K562 (cell line): Measurements from ENCODE around the gene ATXN10. TPM values are rescaled to one million over a fixed set of nuclear protein-coding genes. Genes with fewer than 3 reads are reported as not detected.

Experiments used
- ATAC-seq: fragments of 200-7000 bp; cut with Tn5 transposase; 3 replicates; pipeline ENCODE4 v1.9.1; 2020; ENCODE audit warnings: moderate library complexity
- BruUV-seq: library from RNA; stranded (reverse); fragments of 400-500 nt; replicated peaks from 2 replicates; lab custom pipeline; 2021; lab: Mats Ljungman, UMichigan
- CTCF ChIA-PET: fragments of 300-600 bp; formaldehyde crosslinking; extraction: SDS; loops from one replicate; lab custom pipeline; 2021; ENCODE audit warnings: low intra/inter-chr PET ratio; lab: Yijun Ruan, JAX
- POLR2A ChIA-PET: fragments of 300-600, 350-650 bp; sonication (Branson Sonifier 250); formaldehyde crosslinking; extraction: SDS; loops from one replicate; lab custom pipeline; 2021; ENCODE audit warnings: antibody characterized with exemption, inconsistent platforms; lab: Yijun Ruan, JAX
- DNase-seq, 4 experiments: peaks; one replicate each; pipeline versions ENCODE4 v3.0.0 to v3.0.0-alpha.2; 2011 to 2018; ENCODE audit warnings: low spot score in 3 of 4, mixed read lengths in 3 of 4; ENCODE audit errors: extremely low read depth in 1 of 4
- FAIRE-seq: peaks from 2 replicates; lab custom pipeline; 2011; peaks lifted over from hg19 to GRCh38; lab: Jason Lieb, UNC
- H2AFZ ChIP-seq: 2 replicates; pipeline ENCODE4 v1.6.0; 2011; ENCODE audit warnings: low read depth, low read length, control low read depth, inconsistent platforms
- H3K27ac ChIP-seq: fragments of 200-600 bp; 3 replicates; pipeline ENCODE4 v1.8.0; 2011; ENCODE audit warnings: low read depth, mild to moderate bottlenecking, control low read depth, inconsistent platforms, low read length, moderate library complexity, mixed read lengths; ENCODE audit errors: extremely low read depth
- H3K27me3 ChIP-seq, 2 experiments: fragments of 300-600 bp in 1 of 2; 2 replicates in 1 of 2; 3 replicates in 1 of 2; pipeline versions ENCODE4 v1.6.0 to v1.8.0; 2011; ENCODE audit warnings: inconsistent platforms in 2 of 2, low read length in 2 of 2, mild to moderate bottlenecking in 1 of 2, mixed read lengths in 1 of 2, moderate library complexity in 1 of 2; ENCODE audit not compliant: control insufficient read depth in 2 of 2, insufficient read depth in 2 of 2
- H3K36me3 ChIP-seq: fragments of 300-600 bp; 3 replicates; pipeline ENCODE4 v1.8.0; 2011; ENCODE audit warnings: mild to moderate bottlenecking, low read length, inconsistent platforms; ENCODE audit not compliant: control insufficient read depth, insufficient read depth
- H3K4me1 ChIP-seq, 2 experiments: fragments of 200-600 bp in 1 of 2; replicated peaks in 1 of 2; 2 replicates in 1 of 2; 3 replicates in 1 of 2; pipeline versions ENCODE4 v1.5.1 to v1.8.0; 2011; ENCODE audit warnings: inconsistent platforms in 2 of 2, low read length in 2 of 2, mild to moderate bottlenecking in 1 of 2, mixed read lengths in 1 of 2, moderate library complexity in 1 of 2; ENCODE audit not compliant: control insufficient read depth in 2 of 2, insufficient read depth in 2 of 2
- H3K4me2 ChIP-seq: 2 replicates; pipeline ENCODE4 v1.6.1; 2011; ENCODE audit warnings: low read length, control low read depth, inconsistent platforms, mixed read lengths; ENCODE audit not compliant: insufficient read depth
- H3K4me3 ChIP-seq: fragments of 200-600 bp; sonication (generic), shearing (Covaris generic); 2 replicates; pipeline ENCODE4 v1.5.1; 2016; ENCODE audit warnings: control low read depth, inconsistent platforms
- H3K79me2 ChIP-seq: fragments of 200-600 bp; 3 replicates; pipeline ENCODE4 v1.8.0; 2011; ENCODE audit warnings: low read length, inconsistent platforms; ENCODE audit not compliant: control insufficient read depth, insufficient read depth
- H3K9ac ChIP-seq, 2 experiments: 2 replicates each; pipeline versions ENCODE4 v1.6.0 to v1.6.1; 2011; ENCODE audit warnings: low read depth in 2 of 2, low read length in 2 of 2, control low read depth in 1 of 2, inconsistent platforms in 1 of 2, mild to moderate bottlenecking in 1 of 2, mixed read lengths in 1 of 2; ENCODE audit not compliant: insufficient read depth in 1 of 2
- H3K9me1 ChIP-seq: one replicate; pipeline ENCODE4 v1.6.0; 2011; ENCODE audit warnings: inconsistent platforms, mild to moderate bottlenecking, low read length, moderate library complexity; ENCODE audit not compliant: control insufficient read depth, insufficient read depth
- H3K9me3 ChIP-seq: replicated peaks from 2 replicates; pipeline ENCODE4 v1.5.1; 2011; ENCODE audit warnings: low read depth, low read length, inconsistent platforms; ENCODE audit not compliant: control insufficient read depth, insufficient read depth
- H4K20me1 ChIP-seq: replicated peaks from 2 replicates; pipeline ENCODE4 v1.6.1; 2011; ENCODE audit warnings: low read length, inconsistent platforms, mixed read lengths; ENCODE audit not compliant: control insufficient read depth, insufficient read depth
- ARNT ChIP-seq, 2 experiments: fragments of 450-650 bp; IDR thresholded peaks; 2 replicates each; pipeline ENCODE4 v1.6.1; 2016; ENCODE audit warnings: mild to moderate bottlenecking in 1 of 2
- MEF2A ChIP-seq: IDR thresholded peaks from 2 replicates; pipeline ENCODE4 v1.6.1; 2011; ENCODE audit warnings: low read depth, mild to moderate bottlenecking, low read length, moderate library complexity; ENCODE audit not compliant: control insufficient read depth
- RAD21 ChIP-seq, 2 experiments: fragments of 250-450 bp in 1 of 2; fragments of 450-650 bp in 1 of 2; sonication (Bioruptor Pico) in 1 of 2; formaldehyde crosslinking in 1 of 2; IDR thresholded peaks in 1 of 2; conservative IDR thresholded peaks in 1 of 2; 2 replicates each; pipeline versions ENCODE4 v1.4.0 to v1.8.0; 2020 to 2022; ENCODE audit warnings: mild to moderate bottlenecking in 2 of 2, moderate library complexity in 1 of 2
- TARDBP ChIP-seq: fragments of 450-650 bp; IDR thresholded peaks from 2 replicates; pipeline ENCODE4 v1.6.1; 2016
- XRCC3 ChIP-seq: fragments of 450-650 bp; IDR thresholded peaks from 2 replicates; pipeline ENCODE4 v1.6.1; 2017; ENCODE audit warnings: mild to moderate bottlenecking, moderate library complexity
- ZFP1 ChIP-seq: fragments of 450-650 bp; formaldehyde crosslinking; IDR thresholded peaks from 2 replicates; pipeline ENCODE4 v1.4.0; 2020; ENCODE audit warnings: mild to moderate bottlenecking, mixed read lengths
- ZNF584 ChIP-seq: fragments of 200-800 bp; sonication (Bioruptor generic); IDR thresholded peaks from 2 replicates; pipeline ENCODE4 v1.6.1; 2016; ENCODE audit warnings: low read depth, mild to moderate bottlenecking, missing genetic modification characterization, missing compliant biosample characterization
- ZNF699 ChIP-seq: fragments of 250-450 bp; sonication (Bioruptor Pico); IDR thresholded peaks from 2 replicates; pipeline ENCODE4 v1.8.0; 2021; ENCODE audit warnings: mild to moderate bottlenecking, moderate library complexity; ENCODE audit not compliant: insufficient replicate concordance
- ZNF780A ChIP-seq: fragments of 250-450 bp; sonication (Bioruptor Pico); IDR thresholded peaks from 2 replicates; pipeline ENCODE4 v1.5.0; 2021; ENCODE audit warnings: mild to moderate bottlenecking
- WGBS: fragments of 100-300 bp; shearing (Covaris generic); methylation state at CpG from one replicate; pipeline ENCODE4 v1.1.6; 2016; ENCODE audit warnings: low coverage, mixed read lengths; ENCODE audit not compliant: insufficient coverage; ENCODE audit errors: missing lambda C conversion rate; 5-methylcytosine and 5-hydroxymethylcytosine counted together
- in situ Hi-C: fragments of 300-500 bp; cut with MboI; formaldehyde crosslinking; loops from 4 replicates; pipeline ENCODE4 v1.15.0; 2018; ENCODE audit warnings: inconsistent platforms, mixed read lengths
- intact Hi-C: fragments of 100-400 bp; cut with micrococcal nuclease; formaldehyde crosslinking; loops from 2 replicates; pipeline ENCODE4 v1.14.2; 2022
- polyA plus RNA-seq, 8 experiments: library from polyadenylated mRNA; depleted of rRNA in 4 of 8; stranded (reverse) in 5 of 8; unstranded in 3 of 8; fragments of >200 nt; fragmentation: Nextera tagmentation in 2 of 8; fragmentation: Illumina TruSeq in 1 of 8; extraction: Ambion mirVana in 2 of 8; extraction: Trizol in 1 of 8; gene quantifications; 2 replicates each; pipeline versions ENCODE4 v1.2.1 to v1.2.3, GENCODE V29; 2011 to 2014; ENCODE audit warnings: inconsistent platforms in 1 of 8, missing spikeins in 1 of 8
- total RNA-seq, 7 experiments: library from RNA; depleted of rRNA in 6 of 7; stranded (reverse); fragments of >200 nt in 6 of 7; fragmentation: Illumina TruSeq in 2 of 7; extraction: Trizol in 2 of 7; gene quantifications; 2 replicates each; pipeline versions ENCODE4 v1.2.1 to v1.2.3, GENCODE V29; 2011 to 2021; ENCODE audit warnings: low replicate concordance in 1 of 7
- TF ChIP-seq, protein P1 (sequence below): fragments of 250-450 bp; sonication (Bioruptor Pico); IDR thresholded peaks from 2 replicates; pipeline ENCODE4 v1.9.0; 2021; ENCODE audit warnings: mild to moderate bottlenecking, inconsistent platforms

ATXN10 gene
- total and polyA plus RNA-seq, 9 of the 15 experiments (the other 6 are each of a cell fraction or from before 2014, with no cell fraction given): 11.5 to 190 (median 33.6) TPM

DNA sequence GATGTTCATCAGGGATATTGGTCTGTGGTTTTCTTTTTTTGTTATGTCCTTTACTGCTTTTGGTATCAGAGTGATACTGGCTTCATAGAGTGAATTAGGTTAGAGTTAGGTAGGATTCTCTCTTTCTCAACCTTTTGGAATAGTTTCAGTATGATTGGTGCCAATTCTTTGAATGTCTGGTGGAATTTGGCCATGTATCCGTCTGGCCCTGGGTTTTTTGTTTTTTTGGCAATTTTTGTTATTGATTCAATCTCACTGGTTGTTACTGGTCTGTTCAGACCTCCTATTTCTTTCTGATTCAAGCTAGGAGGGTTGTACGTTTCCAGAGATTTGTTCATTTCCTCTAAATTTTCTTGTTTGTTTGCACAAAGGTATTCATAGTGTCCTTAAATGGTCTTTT is 54.4 kb downstream of the ATXN10 start:
- Histone ChIP-seq H2AFZ (no peak overlapping the region), H3K4me2 (no peak overlapping the region), H3K4me1 (no peaks in the 10 kb centered on the region), H3K79me2 (no peaks in the 10 kb centered on the region; the same call in 2 of the 3 replicates), H3K36me3 (peaks cover 8% of the 10 kb centered on the region; the same call in 2 of the 3 replicates), H3K27ac (no peak overlapping the region), H3K9me1 (no peaks in the 10 kb centered on the region), H3K27me3 (no peaks in the 10 kb centered on the region), H3K4me3 (no peak overlapping the region), H4K20me1 (no peaks in the 10 kb centered on the region), H3K9ac (no peak overlapping the region), H3K9me3 (no peaks in the 10 kb centered on the region)
- no peak for ATAC-seq
- no peak for FAIRE-seq
- 61% methylated on average over 2 of the region's 2 CpGs for WGBS
- in situ Hi-C loops: no loop called here
- intact Hi-C loops: no loop called here
- no peak for DNase-seq
- POLR2A ChIA-PET: no interaction called here
- no TSS peak for BruUV-seq
- CTCF ChIA-PET: no interaction called here
- TF ChIP-seq MEF2A: no peak
- TF ChIP-seq ZNF780A (CRISPR knock-in tag): no peak
- TF ChIP-seq ZFP1: no peak
- TF ChIP-seq ARNT (IDR thresholded peaks at IDR 0.05): no peak

DNA sequence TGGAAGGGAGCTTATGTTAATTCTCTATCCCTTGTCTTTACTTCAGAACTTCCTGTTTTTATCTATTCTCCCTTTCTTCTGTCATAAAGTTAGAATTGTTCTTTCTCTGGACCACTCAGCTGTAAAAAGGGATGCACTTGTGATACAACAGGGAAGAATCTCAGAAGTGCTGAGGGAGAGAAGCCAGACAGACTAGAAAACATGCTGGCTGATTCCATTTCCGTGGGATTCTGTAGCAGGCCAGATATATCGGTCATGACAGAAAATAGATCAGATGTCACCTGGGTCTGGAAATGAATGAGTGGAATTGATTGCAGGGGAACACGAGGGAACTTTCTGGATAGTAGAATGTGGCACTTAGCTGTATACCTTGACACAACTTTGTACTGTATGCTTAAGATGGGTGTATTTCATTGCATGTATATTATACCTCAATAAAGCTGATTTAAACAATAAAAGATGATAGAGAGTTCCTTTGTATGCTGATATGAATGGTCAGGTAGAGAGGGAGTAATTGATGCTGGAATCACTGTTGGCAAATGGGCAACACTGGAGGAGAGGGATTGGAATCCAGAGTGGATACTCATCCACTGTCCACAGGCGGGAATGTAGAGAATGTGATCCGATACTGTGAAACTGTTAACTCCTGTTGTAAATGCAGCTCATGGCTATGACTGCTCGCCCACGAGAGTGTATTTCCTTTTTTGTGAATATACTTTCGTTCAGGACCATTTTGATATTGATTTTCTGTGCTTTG is 59.6 kb downstream of the ATXN10 start:
- no peak for ATAC-seq
- no peak overlapping the region for H3K4me2 ChIP-seq
- H3K27ac ChIP-seq: no peak overlapping the region
- TF ChIP-seq ZNF699: no peak
- no peak for TF ChIP-seq TARDBP
- TF ChIP-seq XRCC3: no peak
- TF ChIP-seq ZNF584 (CRISPR knock-in tag): no peak
- TF ChIP-seq, protein P1, sequence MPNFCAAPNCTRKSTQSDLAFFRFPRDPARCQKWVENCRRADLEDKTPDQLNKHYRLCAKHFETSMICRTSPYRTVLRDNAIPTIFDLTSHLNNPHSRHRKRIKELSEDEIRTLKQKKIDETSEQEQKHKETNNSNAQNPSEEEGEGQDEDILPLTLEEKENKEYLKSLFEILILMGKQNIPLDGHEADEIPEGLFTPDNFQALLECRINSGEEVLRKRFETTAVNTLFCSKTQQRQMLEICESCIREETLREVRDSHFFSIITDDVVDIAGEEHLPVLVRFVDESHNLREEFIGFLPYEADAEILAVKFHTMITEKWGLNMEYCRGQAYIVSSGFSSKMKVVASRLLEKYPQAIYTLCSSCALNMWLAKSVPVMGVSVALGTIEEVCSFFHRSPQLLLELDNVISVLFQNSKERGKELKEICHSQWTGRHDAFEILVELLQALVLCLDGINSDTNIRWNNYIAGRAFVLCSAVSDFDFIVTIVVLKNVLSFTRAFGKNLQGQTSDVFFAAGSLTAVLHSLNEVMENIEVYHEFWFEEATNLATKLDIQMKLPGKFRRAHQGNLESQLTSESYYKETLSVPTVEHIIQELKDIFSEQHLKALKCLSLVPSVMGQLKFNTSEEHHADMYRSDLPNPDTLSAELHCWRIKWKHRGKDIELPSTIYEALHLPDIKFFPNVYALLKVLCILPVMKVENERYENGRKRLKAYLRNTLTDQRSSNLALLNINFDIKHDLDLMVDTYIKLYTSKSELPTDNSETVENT: no peak
- no peak for TF ChIP-seq RAD21 (CRISPR knock-in tag; conservative IDR thresholded peaks at IDR 0.05 in 1 of 2, IDR thresholded peaks at IDR 0.05 in 1 of 2)

More for the DNA sequence above, 59.6 kb downstream of the ATXN10 start:
- no peaks in the 10 kb centered on the region for H3K9me1 ChIP-seq
- ChIA-PET CTCF (no interaction called here), POLR2A (no interaction called here)
- no peak overlapping the region for H2AFZ ChIP-seq
- H3K27me3 ChIP-seq: no peaks in the 10 kb centered on the region
- no peaks in the 10 kb centered on the region for H3K9me3 ChIP-seq
- no peaks in the 10 kb centered on the region; the same call in 2 of the 3 replicates for H3K79me2 ChIP-seq
- H3K4me1 ChIP-seq: no peaks in the 10 kb centered on the region
- no peaks in the 10 kb centered on the region for H4K20me1 ChIP-seq
- peaks cover 7% of the 10 kb centered on the region; the same call in 1 of the 3 replicates for H3K36me3 ChIP-seq
- no TSS peak for BruUV-seq
- 67% methylated on average over 8 of the region's 8 CpGs for WGBS
- FAIRE-seq: no peak
- no peak overlapping the region for H3K9ac ChIP-seq
- intact Hi-C loops: no loop called here
- no peak for DNase-seq
- in situ Hi-C loops: no loop called here
- no peak overlapping the region for H3K4me3 ChIP-seq
